ENCODE results near the gene ZNF292. TPM values are rescaled to one million over a fixed set of nuclear protein-coding genes. Genes with fewer than 3 reads are reported as not detected.

ZNF292 gene
- total RNA-seq, 2 experiments from 2014 or later = 81.5 to 82.5 TPM

- Mint-ChIP-seq H3K36me3 (ENCODE audit: low read depth) (peaks cover 57% of the 10 kb centered on the region), H3K27me3 (no peaks in the 10 kb centered on the region), H3K4me3 (no peak overlapping the region), H3K27ac (no peak overlapping the region), H3K4me1 (ENCODE audit: low read depth) (no peaks in the 10 kb centered on the region), H3K9me3 (no peaks in the 10 kb centered on the region)
- Histone ChIP-seq H3K27me3 (ENCODE audit: control insufficient read depth in 1 of 2, insufficient read depth in 2 of 2, low read length in 2 of 2) (no peaks in the 10 kb centered on the region), H3K36me3 (ENCODE audit: insufficient read depth, low read length) (peaks cover 20% of the 10 kb centered on the region), H3K27ac (ENCODE audit: low read depth in 1 of 2, low read length in 2 of 2) (no peak overlapping the region), H3K4me3 (ENCODE audit: low read length) (no peak overlapping the region), H3K9me3 (ENCODE audit: control insufficient read depth in 1 of 2, insufficient read depth in 1 of 2, low read length in 2 of 2) (peaks cover 0 to 3% of the 10 kb centered on the region in 2 experiments), H3K4me1 (ENCODE audit: insufficient read depth, low read length) (no peaks in the 10 kb centered on the region)
- no peak for DNase-seq
- POLR2A ChIA-PET = no interaction called here
- CTCF ChIA-PET = interaction anchor here (0.6 to 0.9 kb wide), 3 partner anchors 102 to 191 kb away, joined by 3 read pairs; no protein-coding TSS in a partner anchor
- no peak for ATAC-seq (ENCODE audit: poor library complexity)
- intact Hi-C loops (cut with DNase I, micrococcal nuclease) = no loop called here
- no peak for TF ChIP-seq CTCF (IDR thresholded peaks at IDR 0.05)
Observed at GRCh38 chr6:87241304-87241703, 85.9 kb downstream of the ZNF292 start.

DNA sequence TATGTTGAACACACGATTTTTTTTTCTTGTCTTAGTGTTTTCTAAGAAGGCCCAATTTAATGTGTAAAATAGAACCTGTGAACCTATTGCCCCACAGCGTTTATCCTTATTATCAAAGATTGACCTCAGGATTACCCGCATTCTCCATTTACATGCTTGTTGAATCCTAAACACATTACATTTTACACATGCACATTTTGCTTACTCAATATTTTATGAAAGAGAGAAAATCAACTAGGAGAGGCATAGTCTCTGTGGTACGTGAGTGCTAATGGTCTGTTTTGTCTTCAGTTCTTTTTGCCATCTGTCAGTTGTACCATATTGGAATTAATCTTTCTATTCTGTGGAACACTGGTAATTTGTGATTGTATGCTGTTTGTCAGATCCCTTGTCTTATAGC is 86.9 kb downstream of the ZNF292 start:
- DNase-seq (no peak), ATAC-seq (ENCODE audit: poor library complexity) (no peak)
- H3K27ac Mint-ChIP-seq = no peak overlapping the region
- peaks cover 30% of the 10 kb centered on the region for H3K36me3 ChIP-seq (ENCODE audit: insufficient read depth, low read length)
- intact Hi-C loops (cut with DNase I, micrococcal nuclease) = no loop called here
- H3K4me1 ChIP-seq (ENCODE audit: insufficient read depth, low read length) = no peaks in the 10 kb centered on the region
- H3K27me3 ChIP-seq (ENCODE audit: control insufficient read depth in 1 of 2, insufficient read depth in 2 of 2, low read length in 2 of 2) = no peaks in the 10 kb centered on the region
- no peak for TF ChIP-seq CTCF (IDR thresholded peaks at IDR 0.05)
- peaks cover 0 to 3% of the 10 kb centered on the region in 2 experiments for H3K9me3 ChIP-seq (ENCODE audit: control insufficient read depth in 1 of 2, insufficient read depth in 1 of 2, low read length in 2 of 2)
- H3K4me1 Mint-ChIP-seq (ENCODE audit: low read depth) = no peaks in the 10 kb centered on the region
- H3K4me3 Mint-ChIP-seq = no peak overlapping the region
- ChIA-PET CTCF (interaction anchor here (0.7 kb wide), 1 partner anchor 143 kb away, joined by 3 read pairs; no protein-coding TSS in a partner anchor), POLR2A (no interaction called here)
- no peaks in the 10 kb centered on the region for H3K27me3 Mint-ChIP-seq
- peaks cover 61% of the 10 kb centered on the region for H3K36me3 Mint-ChIP-seq (ENCODE audit: low read depth)
- H3K27ac ChIP-seq (ENCODE audit: low read depth in 1 of 2, low read length in 2 of 2) = no peak overlapping the region
- no peak overlapping the region for H3K4me3 ChIP-seq (ENCODE audit: low read length)
- H3K9me3 Mint-ChIP-seq = no peaks in the 10 kb centered on the region

- DNase-seq (no peak), ATAC-seq (ENCODE audit: poor library complexity) (no peak)
- Mint-ChIP-seq H3K4me3 (no peak overlapping the region), H3K27ac (no peak overlapping the region), H3K9me3 (no peaks in the 10 kb centered on the region), H3K4me1 (ENCODE audit: low read depth) (no peaks in the 10 kb centered on the region), H3K27me3 (no peaks in the 10 kb centered on the region), H3K36me3 (ENCODE audit: low read depth) (peaks cover 63% of the 10 kb centered on the region)
- POLR2A ChIA-PET = no interaction called here
- intact Hi-C loops (cut with DNase I, micrococcal nuclease) = no loop called here
- Histone ChIP-seq H3K36me3 (ENCODE audit: insufficient read depth, low read length) (peaks cover 39% of the 10 kb centered on the region), H3K4me3 (ENCODE audit: low read length) (no peak overlapping the region), H3K27me3 (ENCODE audit: control insufficient read depth in 1 of 2, insufficient read depth in 2 of 2, low read length in 2 of 2) (no peaks in the 10 kb centered on the region), H3K4me1 (ENCODE audit: insufficient read depth, low read length) (no peaks in the 10 kb centered on the region), H3K27ac (ENCODE audit: low read depth in 1 of 2, low read length in 2 of 2) (no peak overlapping the region), H3K9me3 (ENCODE audit: control insufficient read depth in 1 of 2, insufficient read depth in 1 of 2, low read length in 2 of 2) (peaks cover 0 to 3% of the 10 kb centered on the region in 2 experiments)
- CTCF ChIA-PET = interaction anchor here (1.3 kb wide), 1 partner anchor 44 kb away, joined by 3 read pairs; no protein-coding TSS in a partner anchor
- TF ChIP-seq CTCF (IDR thresholded peaks at IDR 0.05) = no peak
Observed at GRCh38 chr6:87243812-87244211, 88.4 kb downstream of the ZNF292 start.
